IMR-90 (cell line): ENCODE measurements around the gene SPTLC3. TPM values are rescaled to one million over a fixed set of nuclear protein-coding genes. Genes with fewer than 3 reads are reported as not detected.

Source experiments
- ATAC-seq: fragments of 200-7000 bp; cut with Tn5 transposase; 2 replicates; pipeline ENCODE4 v1.9.1; 2020; ENCODE audit warnings: low read depth, mild to moderate bottlenecking, moderate library complexity
- BruUV-seq: library from RNA; stranded (reverse); fragments of 400-500 nt; replicated peaks from 2 replicates; lab custom pipeline; 2021; lab: Mats Ljungman, UMichigan
- CTCF ChIA-PET: fragments of 300-600 bp; formaldehyde crosslinking; extraction: SDS; loops from one replicate; lab custom pipeline; 2021; ENCODE audit warnings: antibody characterized with exemption; lab: Yijun Ruan, JAX
- POLR2A ChIA-PET: fragments of 300-600 bp; sonication (Branson Sonifier 250); formaldehyde crosslinking; loops from one replicate; lab custom pipeline; 2022; ENCODE audit warnings: antibody characterized with exemption; ENCODE audit not compliant: unreplicated experiment; lab: Charles Lee
- DNase-seq: peaks from one replicate; pipeline ENCODE4 v3.0.0; 2013
- H2AFZ ChIP-seq: replicated peaks from 2 replicates; pipeline ENCODE3; 2013; ENCODE audit warnings: low read length, mild to moderate bottlenecking; ENCODE audit not compliant: poor library complexity
- H2AK5ac ChIP-seq: 2 replicates; pipeline ENCODE4 v1.6.1; 2013; ENCODE audit warnings: low read depth, low read length, inconsistent platforms
- H2AK9ac ChIP-seq: replicated peaks from 2 replicates; pipeline ENCODE3; 2013; ENCODE audit warnings: mild to moderate bottlenecking, low read depth, low read length, moderate library complexity; ENCODE audit not compliant: poor library complexity
- H2BK120ac ChIP-seq: 2 replicates; pipeline ENCODE4 v1.6.1; 2013; ENCODE audit warnings: low read depth, low read length, inconsistent platforms
- H2BK15ac ChIP-seq: 3 replicates; pipeline ENCODE4 v1.6.1; 2013; ENCODE audit warnings: low read depth, low read length, inconsistent platforms
- H2BK20ac ChIP-seq: 2 replicates; pipeline ENCODE4 v1.6.1; 2013; ENCODE audit warnings: low read depth, mild to moderate bottlenecking, inconsistent platforms, low read length, moderate library complexity
- H2BK5ac ChIP-seq: 2 replicates; pipeline ENCODE4 v1.6.1; 2013; ENCODE audit warnings: mild to moderate bottlenecking, low read depth, low read length, inconsistent platforms; ENCODE audit not compliant: poor library complexity, severe bottlenecking
- H3K14ac ChIP-seq: replicated peaks from 2 replicates; pipeline ENCODE4 v1.6.1; 2013; ENCODE audit warnings: low read depth, low read length, inconsistent platforms
- H3K18ac ChIP-seq: 2 replicates; pipeline ENCODE4 v1.6.1; 2013; ENCODE audit warnings: low read depth, low read length, control low read depth
- H3K23ac ChIP-seq: 2 replicates; pipeline ENCODE4 v1.6.1; 2013; ENCODE audit warnings: low read depth, low read length, inconsistent platforms
- H3K27ac ChIP-seq: 2 replicates; pipeline ENCODE4 v1.5.1; 2013; ENCODE audit warnings: mild to moderate bottlenecking, control low read depth, low read length; ENCODE audit not compliant: insufficient read depth
- H3K27me3 ChIP-seq: 2 replicates; pipeline ENCODE4 v1.6.1; 2013; ENCODE audit warnings: low read length; ENCODE audit not compliant: control insufficient read depth, insufficient read depth
- H3K36me3 ChIP-seq: 2 replicates; pipeline ENCODE4 v1.6.1; 2013; ENCODE audit warnings: low read length, mixed read lengths; ENCODE audit not compliant: control insufficient read depth, insufficient read depth
- H3K4ac ChIP-seq: 2 replicates; pipeline ENCODE4 v1.6.1; 2013; ENCODE audit warnings: low read depth, low read length, inconsistent platforms
- H3K4me1 ChIP-seq: 2 replicates; pipeline ENCODE4 v1.6.1; 2013; ENCODE audit warnings: low read length, mixed read lengths; ENCODE audit not compliant: control insufficient read depth, insufficient read depth
- H3K4me2 ChIP-seq: 2 replicates; pipeline ENCODE4 v1.6.1; 2013; ENCODE audit warnings: low read depth, mild to moderate bottlenecking, control low read depth, low read length, moderate library complexity
- H3K4me3 ChIP-seq: 2 replicates; pipeline ENCODE4 v1.5.1; 2013; ENCODE audit warnings: low read depth, mild to moderate bottlenecking, control low read depth, low read length, moderate library complexity; ENCODE audit not compliant: insufficient read depth
- H3K56ac ChIP-seq: 2 replicates; pipeline ENCODE4 v1.6.1; 2013; ENCODE audit warnings: low read length, inconsistent platforms; ENCODE audit not compliant: insufficient read depth; ENCODE audit errors: extremely low read depth
- H3K79me1 ChIP-seq, 2 experiments: 2 replicates each; pipeline ENCODE4 v1.6.1; 2013; ENCODE audit warnings: low read length in 2 of 2, inconsistent platforms in 1 of 2, low read depth in 1 of 2
- H3K9ac ChIP-seq: 2 replicates; pipeline ENCODE4 v1.6.1; 2013; ENCODE audit warnings: low read depth, low read length, control low read depth
- H3K9me1 ChIP-seq: 2 replicates; pipeline ENCODE4 v1.6.1; 2013; ENCODE audit warnings: low read length, inconsistent platforms; ENCODE audit not compliant: insufficient read depth
- H3K9me3 ChIP-seq: 2 replicates; pipeline ENCODE4 v1.6.1; 2013; ENCODE audit warnings: low read length; ENCODE audit not compliant: control insufficient read depth, insufficient read depth
- H4K20me1 ChIP-seq: 2 replicates; pipeline ENCODE4 v1.6.1; 2013; ENCODE audit warnings: low read length, inconsistent platforms; ENCODE audit not compliant: insufficient read depth
- H4K5ac ChIP-seq: 2 replicates; pipeline ENCODE4 v1.6.1; 2013; ENCODE audit warnings: mild to moderate bottlenecking, low read depth, low read length, control low read depth
- H4K8ac ChIP-seq, 2 experiments: 2 replicates each; pipeline ENCODE4 v1.6.1; 2013; ENCODE audit warnings: low read depth in 2 of 2, low read length in 2 of 2, control low read depth in 1 of 2, inconsistent platforms in 1 of 2
- H4K91ac ChIP-seq: 2 replicates; pipeline ENCODE4 v1.6.1; 2013; ENCODE audit warnings: low read depth, low read length, inconsistent platforms; ENCODE audit not compliant: insufficient read depth
- CHD1 ChIP-seq: IDR thresholded peaks from 2 replicates; pipeline ENCODE4 v1.6.1; 2012; ENCODE audit warnings: low read depth, low read length, improper control_type of control experiment
- CTCF ChIP-seq: conservative IDR thresholded peaks from 2 replicates; pipeline ENCODE4 v1.5.1; 2012; ENCODE audit warnings: mild to moderate bottlenecking, low read depth, low read length, improper control_type of control experiment
- FOS ChIP-seq: fragments of 150-350 bp; IDR thresholded peaks from 2 replicates; pipeline ENCODE4 v1.6.1; 2016; ENCODE audit warnings: low read depth, low read length
- MAFK ChIP-seq: IDR thresholded peaks from 2 replicates; pipeline ENCODE4 v1.6.1; 2012; ENCODE audit warnings: low read depth, low read length, improper control_type of control experiment
- RFX5 ChIP-seq: IDR thresholded peaks from 2 replicates; pipeline ENCODE4 v1.8.0; 2012; ENCODE audit warnings: low read depth, mild to moderate bottlenecking, low read length, moderate library complexity
- USF2 ChIP-seq: fragments of 150-350 bp; IDR thresholded peaks from 2 replicates; pipeline ENCODE4 v1.6.1; 2017; ENCODE audit warnings: mild to moderate bottlenecking, antibody characterized with exemption, low read length, low read depth
- WGBS, 2 experiments: methylation state at CpG; one replicate each; pipeline versions ENCODE4 v1.1.5 to v1.1.7; 2013; ENCODE audit warnings: missing lambda C conversion rate in 2 of 2; ENCODE audit not compliant: insufficient read length in 1 of 2; ENCODE audit errors: extremely low coverage in 2 of 2; 5-methylcytosine and 5-hydroxymethylcytosine counted together
- dilution Hi-C: fragments of 300-500 bp; cut with HindIII; formaldehyde crosslinking; loops from one replicate; pipeline ENCODE4 v1.14.3; 2018; ENCODE audit warnings: low sequenced_read_pairs; ENCODE audit not compliant: unreplicated experiment
- in situ Hi-C: fragments of 300-500 bp; cut with MboI; formaldehyde crosslinking; loops from 3 replicates; pipeline ENCODE4 v1.14.3; 2019; ENCODE audit warnings: low sequenced_read_pairs, inconsistent platforms, mixed read lengths
- intact Hi-C: fragments of 100-400 bp; cut with micrococcal nuclease; formaldehyde crosslinking; loops from 2 replicates; pipeline ENCODE4 v1.10.0; 2022
- polyA plus RNA-seq, 3 experiments: library from polyadenylated mRNA; depleted of rRNA; stranded (reverse); fragments of >200 nt; gene quantifications; 2 replicates each; pipeline ENCODE4 v1.2.3, GENCODE V29; 2012; ENCODE audit warnings: low replicate concordance in 1 of 3
- total RNA-seq: library from RNA; depleted of rRNA; stranded (reverse); fragments of >200 nt; gene quantifications from 2 replicates; pipeline ENCODE4 v1.2.3, GENCODE V29; 2012

Gene SPTLC3
- total and polyA plus RNA-seq, 2 of the 4 experiments (the other 2 are of a cell fraction): 0.44 to 1.6 TPM

- Histone ChIP-seq H3K56ac (no peak overlapping the region), H3K9me3 (no peaks in the 10 kb centered on the region), H3K4ac (no peak overlapping the region), H4K91ac (no peak overlapping the region), H4K20me1 (no peaks in the 10 kb centered on the region), H2AK9ac (no peak overlapping the region), H3K23ac (no peak overlapping the region), H4K5ac (no peak overlapping the region), H3K18ac (no peak overlapping the region), H2BK5ac (no peak overlapping the region), H4K8ac (no peak overlapping the region), H3K14ac (no peak overlapping the region), H3K4me2 (no peak overlapping the region), H3K4me1 (no peaks in the 10 kb centered on the region), H3K36me3 (no peaks in the 10 kb centered on the region), H3K4me3 (no peak overlapping the region), H2AFZ (no peak overlapping the region), H2BK120ac (no peak overlapping the region), H3K79me1 (no peaks in the 10 kb centered on the region), H3K27me3 (no peaks in the 10 kb centered on the region; the same call in 1 of the 2 replicates), H2BK15ac (no peak overlapping the region), H2BK20ac (no peak overlapping the region), H3K9ac (no peak overlapping the region), H3K27ac (no peak overlapping the region), H2AK5ac (no peak overlapping the region), H3K9me1 (no peaks in the 10 kb centered on the region)
- TF ChIP-seq FOS: no peak
- no peak for TF ChIP-seq USF2
- TF ChIP-seq MAFK: no peak
- no peak for TF ChIP-seq CTCF
- TF ChIP-seq CHD1: no peak
- TF ChIP-seq RFX5: no peak
- 70% methylated on average over 2 of the region's 8 CpGs; no CpG with 5 or more reads in 1 of the 2 experiments for WGBS, 2 experiments
- no peak for ATAC-seq
- dilution Hi-C loops (no loop called here), intact Hi-C loops (no loop called here), in situ Hi-C loops (no loop called here)
- ChIA-PET CTCF (no interaction called here), POLR2A (no interaction called here)
- no TSS peak for BruUV-seq
- DNase-seq: no peak
Measured at GRCh38 chr20:13149371-13150105, 140.8 kb downstream of the SPTLC3 start.
